ENCODE measurements around the gene GNAQ. TPM values are rescaled to one million over a fixed set of nuclear protein-coding genes. Genes with fewer than 3 reads are reported as not detected.

Gene GNAQ
- total RNA-seq, 1 donor from 2014 or later, result 20.6 TPM

- no peak overlapping the region for H3K4me3 ChIP-seq (ENCODE audit: low read depth, low read length)
- no peak for TF ChIP-seq CTCF (conservative IDR thresholded peaks at IDR 0.05; ENCODE audit: low read depth, low read length)
- no peak for DNase-seq (ENCODE audit: low read depth)
These were observed 259.0 kb downstream of the GNAQ start for GRCh38 chr9:77772646-77773045.

GRCh38 chr9:77771171-77771570, 260.4 kb downstream of the GNAQ start:
- DNase-seq (ENCODE audit: low read depth), result no peak
- TF ChIP-seq CTCF (conservative IDR thresholded peaks at IDR 0.05; ENCODE audit: low read depth, low read length), result no peak

GRCh38 chr9:77770340-77770739, 261.3 kb downstream of the GNAQ start:
- no peak for DNase-seq (ENCODE audit: low read depth)
- no peak for TF ChIP-seq CTCF (conservative IDR thresholded peaks at IDR 0.05; ENCODE audit: low read depth, low read length)
- H3K4me3 ChIP-seq (ENCODE audit: low read depth, low read length), result no peak overlapping the region

More at GRCh38 chr9:77771171-77771570, 260.4 kb downstream of the GNAQ start:
- H3K4me3 ChIP-seq (ENCODE audit: low read depth, low read length), result no peak overlapping the region

GRCh38 chr9:77769246-77769645, 262.4 kb downstream of the GNAQ start:
- H3K4me3 ChIP-seq (ENCODE audit: low read depth, low read length), result no peak overlapping the region
- TF ChIP-seq CTCF (conservative IDR thresholded peaks at IDR 0.05; ENCODE audit: low read depth, low read length), result no peak

GRCh38 chr9:77766587-77766986, 265.0 kb downstream of the GNAQ start:
- DNase-seq (ENCODE audit: low read depth), result no peak
- TF ChIP-seq CTCF (conservative IDR thresholded peaks at IDR 0.05; ENCODE audit: low read depth, low read length), result no peak
- H3K4me3 ChIP-seq (ENCODE audit: low read depth, low read length), result no peak overlapping the region

More at GRCh38 chr9:77769246-77769645, 262.4 kb downstream of the GNAQ start:
- DNase-seq (ENCODE audit: low read depth), result no peak

- no peak for TF ChIP-seq CTCF (conservative IDR thresholded peaks at IDR 0.05; ENCODE audit: low read depth, low read length)
- no peak for DNase-seq (ENCODE audit: low read depth)
- no peak overlapping the region for H3K4me3 ChIP-seq (ENCODE audit: low read depth, low read length)
These were observed 265.8 kb downstream of the GNAQ start for GRCh38 chr9:77765781-77766259.

All from epithelial cell of proximal tubule (primary cell).